Left ventricle myocardium inferior (tissue), 1 donor: ENCODE measurements around the gene LGR6. TPM values are rescaled to one million over a fixed set of nuclear protein-coding genes. Genes with fewer than 3 reads are reported as not detected.
"Not testable (repeated sequence)": the region's sequence is repeated elsewhere in the genome, so short reads cannot be mapped to it uniquely, and the experiment has no call there.

Experiments used
- DNase-seq: peaks from one replicate; pipeline ENCODE4 v3.0.0-alpha.2; 2020
- H3K27ac ChIP-seq: fragments of 200-600 bp; replicated peaks from 2 replicates; pipeline ENCODE4 v1.8.0; 2021
- H3K27me3 ChIP-seq: fragments of 200-600 bp; 2 replicates; pipeline ENCODE4 v1.8.0; 2021; ENCODE audit warnings: low read depth
- H3K36me3 ChIP-seq: fragments of 200-600 bp; 2 replicates; pipeline ENCODE4 v1.8.0; 2021
- H3K4me1 ChIP-seq: fragments of 200-600 bp; 2 replicates; pipeline ENCODE4 v1.8.0; 2021
- H3K4me3 ChIP-seq: fragments of 200-600 bp; 2 replicates; pipeline ENCODE4 v1.8.0; 2021; ENCODE audit warnings: mild to moderate bottlenecking, moderate library complexity
- H3K9me3 ChIP-seq: fragments of 200-600 bp; replicated peaks from 2 replicates; pipeline ENCODE4 v1.8.0; 2021
- CTCF ChIP-seq: fragments of 200-600 bp; IDR thresholded peaks from 2 replicates; pipeline ENCODE4 v1.8.0; 2021; ENCODE audit warnings: antibody characterized with exemption, mild to moderate bottlenecking, borderline replicate concordance
- intact Hi-C: fragments of 100-400 bp; cut with micrococcal nuclease; formaldehyde crosslinking; loops from one replicate; pipeline ENCODE4 v1.11.0; 2022
- total RNA-seq: library from RNA; stranded (reverse); fragmentation: NEBNext Ultra II Directional; extraction: Animal tissue kit (Norgen Biotek cat#: 25700); gene quantifications from one replicate; pipeline ENCODE4 v1.2.1, GENCODE V29; 2021
- donor health status: DM: no; HTN: yes; CAD: no; lungs with severe emphysema.

Gene LGR6
- total RNA-seq, 1 donor from 2014 or later: 0.60 TPM

DNA sequence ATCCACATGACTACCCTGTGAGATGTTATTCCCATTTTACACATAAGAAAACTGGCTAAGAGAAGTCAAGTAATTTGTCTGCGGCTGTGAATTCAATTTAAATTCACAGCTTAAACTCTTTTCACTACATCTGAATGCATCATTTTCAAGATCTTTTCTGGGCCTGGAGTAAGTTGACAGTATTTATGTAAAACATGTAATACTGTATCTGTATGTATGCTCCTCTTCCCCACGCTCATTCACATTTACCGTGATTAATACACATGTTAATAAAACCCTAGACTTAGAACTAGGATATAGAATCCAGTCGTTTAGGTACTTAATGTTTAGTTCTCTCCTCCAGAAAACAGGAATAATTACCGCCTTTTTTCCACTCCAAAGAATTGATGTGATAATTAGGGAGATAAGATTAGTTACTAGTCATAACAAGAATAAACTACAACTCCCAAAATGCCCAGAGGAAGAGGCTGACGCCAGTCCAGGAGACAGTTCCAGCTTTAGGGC, 154.5 kb downstream of the LGR6 start:
- intact Hi-C loops: loop anchor here (10.0 kb wide), 1 partner anchor 377 kb away; no protein-coding TSS in a partner anchor
- no peak for DNase-seq
- Histone ChIP-seq H3K27me3 (no peaks in the 10 kb centered on the region), H3K4me3 (peak overlapping the region; percentile 89), H3K36me3 (no peaks in the 10 kb centered on the region), H3K9me3 (no peaks in the 10 kb centered on the region), H3K4me1 (peaks cover 56% of the 10 kb centered on the region), H3K27ac (peak overlapping the region; percentile 95)
- TF ChIP-seq CTCF: no peak

- intact Hi-C loops: loop anchor here (10.0 kb wide), 1 partner anchor 376 kb away; no protein-coding TSS in a partner anchor
These were observed 155.1 kb downstream of the LGR6 start, which contains the start of gene PPP1R12B for GRCh38 chr1:202348509-202349205. TSS of gene PPP1R12B (plus strand) at chr1:202348699. CDS start at chr1:202348852, 153 bp downstream.

DNA sequence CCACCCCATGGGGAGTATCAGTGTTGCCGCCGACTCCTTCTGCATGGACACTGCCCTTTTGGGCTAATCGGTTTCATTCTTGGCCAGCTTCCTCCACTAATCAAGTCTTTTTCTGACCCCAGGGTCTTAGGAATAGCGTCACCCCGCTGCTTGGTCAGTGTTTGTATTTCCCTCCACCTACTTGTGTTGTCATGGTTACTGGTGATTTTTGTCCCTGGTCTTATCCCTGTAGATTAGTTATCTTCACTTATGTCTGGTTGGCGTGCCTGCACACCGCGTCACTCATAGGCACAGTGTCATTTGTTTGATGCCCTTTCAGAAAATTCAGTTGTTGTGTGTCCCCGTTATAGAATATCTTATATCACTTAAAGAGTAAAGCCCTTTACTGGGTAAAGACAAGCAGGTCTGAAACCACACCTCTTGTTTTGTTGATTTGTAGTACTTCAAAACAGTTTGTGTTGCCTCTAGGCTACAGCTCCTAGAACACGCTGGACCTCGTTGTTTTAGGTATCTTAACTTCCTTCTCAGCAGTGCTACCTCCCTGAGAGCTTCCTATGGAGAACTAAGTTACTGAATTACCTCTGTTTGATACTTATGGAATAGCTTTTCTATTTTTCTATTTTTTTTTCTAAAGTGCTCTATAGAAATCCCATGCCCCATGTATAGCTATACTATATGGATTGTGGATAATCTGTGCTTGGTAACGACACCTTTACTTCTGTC, 155.8 kb downstream of the LGR6 start:
- Histone ChIP-seq H3K27me3 (no peaks in the 10 kb centered on the region), H3K4me3 (peak overlapping the region; percentile 89), H3K9me3 (no peaks in the 10 kb centered on the region), H3K27ac (peak overlapping the region; percentile 95), H3K36me3 (no peaks in the 10 kb centered on the region), H3K4me1 (peaks cover 52% of the 10 kb centered on the region)
- intact Hi-C loops: loop anchor here (10.0 kb wide), 1 partner anchor 375 kb away; no protein-coding TSS in a partner anchor
- no peak for TF ChIP-seq CTCF
- no peak for DNase-seq

More at GRCh38 chr1:202348509-202349205, 155.1 kb downstream of the LGR6 start, which contains the start of gene PPP1R12B:
- Histone ChIP-seq H3K9me3 (no peaks in the 10 kb centered on the region), H3K27ac (peak within 1 kb of the TSS; percentile 95), H3K4me1 (peaks cover 53% of the 10 kb centered on the region), H3K27me3 (no peaks in the 10 kb centered on the region), H3K36me3 (no peaks in the 10 kb centered on the region), H3K4me3 (peak within 1 kb of the TSS; percentile 89)
- no peak for TF ChIP-seq CTCF
- DNase-seq: peak; percentile 97

DNA sequence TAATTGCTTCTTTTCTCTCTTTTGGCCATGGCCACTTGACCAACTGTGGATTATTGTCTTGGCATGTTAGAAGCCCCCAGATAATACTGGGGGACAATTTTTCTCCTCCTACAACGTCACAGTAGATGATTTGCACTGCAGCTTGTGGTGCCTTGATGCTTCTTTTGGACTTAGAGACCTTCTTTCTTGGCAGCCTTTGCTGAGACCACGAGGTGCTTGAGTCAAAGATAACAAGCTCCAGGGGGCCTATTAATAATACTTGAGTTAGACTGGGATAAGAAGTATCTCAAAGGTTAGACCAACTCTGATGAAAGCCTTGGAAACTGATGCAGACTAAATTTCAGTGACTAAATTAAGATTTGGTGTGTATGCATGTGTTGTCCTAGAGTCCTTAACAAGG, 158.1 kb downstream of the LGR6 start:
- no peaks in the 10 kb centered on the region for H3K36me3 ChIP-seq
- no peak for DNase-seq
- H3K4me1 ChIP-seq: peaks cover 57% of the 10 kb centered on the region
- H3K27me3 ChIP-seq: no peaks in the 10 kb centered on the region
- peak overlapping the region; percentile 89 for H3K4me3 ChIP-seq
- TF ChIP-seq CTCF: no peak
- no peaks in the 10 kb centered on the region for H3K9me3 ChIP-seq
- intact Hi-C loops: no loop called here
- peak overlapping the region; percentile 95 for H3K27ac ChIP-seq

DNA sequence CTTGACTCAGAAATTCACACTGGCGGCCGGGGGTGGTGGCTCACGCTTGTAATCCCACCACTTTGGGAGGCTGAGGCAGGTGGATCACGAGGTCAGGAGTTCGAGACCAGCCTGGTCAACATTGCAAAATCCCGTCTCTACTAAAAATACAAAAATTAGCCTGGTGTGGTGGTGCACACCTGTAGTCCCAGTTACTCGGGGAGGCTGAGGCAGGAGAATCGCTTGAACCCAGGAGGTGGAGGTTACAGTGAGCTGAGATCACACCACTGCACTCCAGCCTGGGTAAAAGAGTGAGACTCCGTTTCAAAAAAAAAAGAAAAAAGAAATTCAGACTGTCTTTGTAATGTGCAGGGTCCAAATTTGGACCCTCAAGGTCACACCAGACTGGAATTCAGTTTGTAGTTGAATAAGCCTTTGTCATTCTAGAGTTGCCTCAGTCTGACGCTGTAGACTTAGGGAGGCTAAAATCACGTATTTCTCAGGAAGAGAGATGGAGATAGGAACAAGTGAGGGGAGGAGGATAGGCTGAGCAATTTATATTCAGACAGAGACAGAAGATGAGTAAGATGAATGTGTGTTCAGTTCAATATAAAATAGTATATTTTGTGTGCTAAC, 159.1 kb downstream of the LGR6 start:
- intact Hi-C loops, H3K36me3 ChIP-seq, H3K9me3 ChIP-seq, H3K27me3 ChIP-seq, DNase-seq: not testable (repeated sequence)
- Histone ChIP-seq H3K4me3 (peak overlapping the region; percentile 89), H3K27ac (peak overlapping the region; percentile 95), H3K4me1 (peaks cover 67% of the 10 kb centered on the region)
